SK-N-SH treated with all-trans-retinoic acid at 6 μM for 48 hours (cell line): Measurements from ENCODE around the gene EOLA1.
"Not testable (repeated sequence)": the region's sequence is repeated elsewhere in the genome, so short reads cannot be mapped to it uniquely, and the experiment has no call there.

Experiments used
- ATAC-seq: fragments of 200-7000 bp; cut with Tn5 transposase; 3 replicates; pipeline ENCODE4 v1.9.1; 2020; ENCODE audit warnings: mild to moderate bottlenecking, moderate library complexity
- ARNTL ChIP-seq: fragments of 450-650 bp; formaldehyde crosslinking; IDR thresholded peaks from 2 replicates; pipeline ENCODE4 v1.5.0; 2020; ENCODE audit warnings: low read depth, mild to moderate bottlenecking, moderate library complexity, borderline replicate concordance
- BACH2 ChIP-seq: fragments of 250-450 bp; sonication (Bioruptor Pico); IDR thresholded peaks from 2 replicates; pipeline ENCODE4 v1.9.0; 2021; ENCODE audit warnings: mild to moderate bottlenecking, borderline replicate concordance
- CREB5 ChIP-seq: fragments of 250-450 bp; sonication (Bioruptor Pico); IDR thresholded peaks from 2 replicates; pipeline ENCODE4 v1.5.1; 2020; ENCODE audit warnings: low read depth, mild to moderate bottlenecking, moderate library complexity
- CSDC2 ChIP-seq: fragments of 250-450 bp; sonication (Bioruptor Pico); IDR thresholded peaks from 2 replicates; pipeline ENCODE4 v1.5.0; 2020; ENCODE audit warnings: mild to moderate bottlenecking, moderate library complexity
- ESRRG ChIP-seq: fragments of 250-450 bp; sonication (Bioruptor Pico); IDR thresholded peaks from 2 replicates; pipeline ENCODE4 v1.6.1; 2021; ENCODE audit warnings: mild to moderate bottlenecking
- GLIS3 ChIP-seq: fragments of 250-450 bp; sonication (Bioruptor Pico); IDR thresholded peaks from 2 replicates; pipeline ENCODE4 v1.5.0; 2020; ENCODE audit warnings: mild to moderate bottlenecking, moderate library complexity
- OSR1 ChIP-seq: fragments of 250-450 bp; sonication (Bioruptor Pico); IDR thresholded peaks from 2 replicates; pipeline ENCODE4 v1.8.0; 2022; ENCODE audit warnings: moderate library complexity, mild to moderate bottlenecking, inconsistent platforms
- PPARA ChIP-seq: fragments of 250-450 bp; sonication (Bioruptor Pico); IDR thresholded peaks from 2 replicates; pipeline ENCODE4 v1.5.0; 2020; ENCODE audit warnings: mild to moderate bottlenecking, borderline replicate concordance
- RARB ChIP-seq: fragments of 250-450 bp; sonication (Bioruptor Pico); IDR thresholded peaks from 2 replicates; pipeline ENCODE4 v1.8.0; 2021; ENCODE audit warnings: mild to moderate bottlenecking, moderate library complexity
- TCF4 ChIP-seq: fragments of 250-450 bp; sonication (Bioruptor Pico); IDR thresholded peaks from 2 replicates; pipeline ENCODE4 v1.8.0; 2021; ENCODE audit warnings: mild to moderate bottlenecking, moderate library complexity, borderline replicate concordance
- TSHZ2 ChIP-seq: fragments of 250-450 bp; sonication (Bioruptor Pico); IDR thresholded peaks from 2 replicates; pipeline ENCODE4 v1.5.0; 2020; ENCODE audit warnings: mild to moderate bottlenecking, moderate library complexity
- ZC3H10 ChIP-seq: fragments of 250-450 bp; sonication (Bioruptor Pico); IDR thresholded peaks from 2 replicates; pipeline ENCODE4 v1.5.1; 2021; ENCODE audit warnings: mild to moderate bottlenecking, moderate library complexity
- ZFP30 ChIP-seq: fragments of 450-650 bp; formaldehyde crosslinking; IDR thresholded peaks from 2 replicates; pipeline ENCODE4 v1.5.0; 2022; ENCODE audit warnings: mild to moderate bottlenecking, moderate library complexity
- ZNF565 ChIP-seq: fragments of 450-650 bp; formaldehyde crosslinking; conservative IDR thresholded peaks from 2 replicates; pipeline ENCODE4 v1.5.0; 2020; ENCODE audit warnings: low read depth, mild to moderate bottlenecking, moderate library complexity
- ZNF70 ChIP-seq: fragments of 450-650 bp; formaldehyde crosslinking; IDR thresholded peaks from 2 replicates; pipeline ENCODE4 v1.5.0; 2020; ENCODE audit warnings: mild to moderate bottlenecking, moderate library complexity
- ZNF8 ChIP-seq: fragments of 450-650 bp; formaldehyde crosslinking; IDR thresholded peaks from 2 replicates; pipeline ENCODE4 v1.5.0; 2020; ENCODE audit warnings: mild to moderate bottlenecking, moderate library complexity

EOLA1 gene

GRCh38 chrX:149572743-149573142, 31.9 kb downstream of the EOLA1 start:
- TF ChIP-seq TSHZ2 (CRISPR knock-in tag): no peak
- TF ChIP-seq GLIS3 (CRISPR knock-in tag): no peak
- TF ChIP-seq ZNF70 (CRISPR knock-in tag): no peak
- no peak for TF ChIP-seq OSR1 (CRISPR knock-in tag)
- TF ChIP-seq BACH2: no peak
- TF ChIP-seq CSDC2 (CRISPR knock-in tag): no peak
- no peak for TF ChIP-seq ZC3H10 (CRISPR knock-in tag)
- TF ChIP-seq ZNF565 (CRISPR knock-in tag): no peak
- no peak for TF ChIP-seq PPARA (CRISPR knock-in tag)
- TF ChIP-seq ARNTL (CRISPR knock-in tag): no peak
- no peak for TF ChIP-seq TCF4 (CRISPR knock-in tag)
- TF ChIP-seq CREB5 (CRISPR knock-in tag): no peak
- no peak for TF ChIP-seq RARB (CRISPR knock-in tag)
- TF ChIP-seq ZNF8 (CRISPR knock-in tag): no peak
- no peak for TF ChIP-seq ESRRG (CRISPR knock-in tag)
- no peak for TF ChIP-seq ZFP30 (CRISPR knock-in tag)
- TF ChIP-seq, all 23 proteins: peak for 0
- ATAC-seq: no peak

GRCh38 chrX:149573456-149573855, 32.6 kb downstream of the EOLA1 start:
- peak; percentile 42; the same call in 1 of the 3 replicates for ATAC-seq

GRCh38 chrX:149585631-149586030, 44.8 kb downstream of the EOLA1 start:
- ATAC-seq: not testable (repeated sequence)

GRCh38 chrX:149587359-149587758, 46.5 kb downstream of the EOLA1 start, which contains the start of gene MAGEA9B:
Gene MAGEA9B (minus strand): TSS chrX:149587459. CDS start chrX:149583179, 4,280 bp downstream.
- ATAC-seq: not testable (repeated sequence)

GRCh38 chrX:149590993-149591392, 50.2 kb downstream of the EOLA1 start:
- ATAC-seq: not testable (repeated sequence)

GRCh38 chrX:149595214-149595613, 54.4 kb downstream of the EOLA1 start, which contains the start of gene HSFX2:
Gene HSFX2 (minus strand): TSS chrX:149595314. CDS start chrX:149594700, 614 bp downstream.
- not testable (repeated sequence) for ATAC-seq

- not testable (repeated sequence) for ATAC-seq
Observed at GRCh38 chrX:149595943-149596342, 55.1 kb downstream of the EOLA1 start.
